GM19099 (cell line): ENCODE measurements around the gene OR52B6.

Experiments used
- POLR2A ChIP-seq: IDR thresholded peaks from 3 replicates; pipeline ENCODE4 v1.6.1; 2011; ENCODE audit warnings: low read depth; ENCODE audit not compliant: insufficient read length; ENCODE audit errors: extremely low read depth

OR52B6 gene, protein sequence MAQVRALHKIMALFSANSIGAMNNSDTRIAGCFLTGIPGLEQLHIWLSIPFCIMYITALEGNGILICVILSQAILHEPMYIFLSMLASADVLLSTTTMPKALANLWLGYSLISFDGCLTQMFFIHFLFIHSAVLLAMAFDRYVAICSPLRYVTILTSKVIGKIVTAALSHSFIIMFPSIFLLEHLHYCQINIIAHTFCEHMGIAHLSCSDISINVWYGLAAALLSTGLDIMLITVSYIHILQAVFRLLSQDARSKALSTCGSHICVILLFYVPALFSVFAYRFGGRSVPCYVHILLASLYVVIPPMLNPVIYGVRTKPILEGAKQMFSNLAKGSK

DNA sequence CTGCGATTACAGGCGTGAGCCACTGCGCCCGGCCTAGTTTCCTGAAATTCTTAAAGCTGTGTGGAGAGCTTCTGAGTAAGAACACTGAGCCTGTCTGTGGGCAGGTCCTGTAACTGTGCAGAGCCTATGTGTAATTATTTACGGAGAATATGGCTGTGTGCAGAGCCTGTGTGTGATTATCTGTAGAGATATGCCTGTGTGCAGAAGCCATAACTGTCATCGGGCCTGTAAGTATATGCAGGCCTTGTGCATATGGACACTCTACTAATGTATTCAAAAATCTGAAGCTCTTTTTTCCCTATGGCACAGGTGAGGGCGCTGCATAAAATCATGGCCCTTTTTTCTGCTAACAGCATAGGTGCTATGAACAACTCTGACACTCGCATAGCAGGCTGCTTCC lies at the start of gene OR52B6:
TSS of gene OR52B6 (plus strand) at position 301 of the 400 bp plus-strand sequence. CDS start at position 301, 0 bp downstream.
- no peak for TF ChIP-seq POLR2A

DNA sequence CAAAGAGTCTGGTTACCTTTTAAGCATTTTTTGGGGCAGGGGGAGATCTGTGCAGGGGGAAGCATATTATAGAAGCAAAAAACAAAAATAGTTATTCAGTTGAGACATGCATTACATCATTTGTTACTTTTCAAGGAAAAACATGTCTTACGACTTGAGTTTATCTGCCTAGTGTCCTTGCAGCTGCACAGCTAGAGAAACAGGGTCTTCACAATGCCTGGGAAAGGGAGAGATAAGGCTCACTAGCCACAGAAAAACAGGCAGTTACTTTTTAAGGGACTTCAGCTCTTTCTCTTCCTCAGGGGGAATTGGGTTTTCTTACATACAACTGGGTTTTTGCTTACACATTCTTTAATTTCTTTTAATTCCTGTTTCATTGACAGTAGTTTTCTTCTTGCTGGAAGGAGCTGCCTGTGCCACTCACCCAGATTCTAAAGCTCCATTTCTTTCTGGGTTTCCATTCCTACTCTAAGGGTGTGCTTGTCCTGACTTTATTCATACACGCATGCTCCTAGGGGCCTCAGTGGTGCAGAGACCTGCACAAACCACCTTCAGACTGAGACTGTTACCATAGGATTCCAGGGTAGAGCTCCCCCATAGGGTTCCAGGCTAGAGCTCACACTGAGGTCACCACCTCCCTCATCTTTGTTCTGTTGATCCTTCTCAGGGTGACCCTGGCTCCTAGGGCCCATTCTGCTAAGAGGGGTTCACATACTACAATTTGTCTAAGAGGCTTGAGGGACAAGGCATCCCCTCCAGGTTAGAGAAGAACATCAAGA lies 49.4 kb upstream of the OR52B6 start:
- no peak for TF ChIP-seq POLR2A

DNA sequence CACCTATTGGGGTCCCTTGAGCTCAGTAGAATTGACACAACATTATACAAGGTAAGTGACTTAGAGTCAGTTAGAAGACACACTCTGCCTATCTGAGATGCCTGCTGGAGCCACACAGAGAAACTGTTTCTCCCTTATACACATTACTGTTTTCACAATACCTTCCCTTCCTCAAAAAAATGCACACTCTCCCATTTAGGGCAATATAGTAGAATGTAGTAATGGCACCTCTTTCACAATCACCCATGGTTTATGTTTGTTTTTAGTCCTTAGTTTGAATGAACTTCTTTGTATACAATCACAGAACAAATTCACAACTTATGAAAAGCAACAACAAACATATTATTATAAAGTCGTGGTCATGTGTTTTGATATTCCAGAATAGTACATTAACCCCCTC lies 46.6 kb upstream of the OR52B6 start:
- no peak for TF ChIP-seq POLR2A

DNA sequence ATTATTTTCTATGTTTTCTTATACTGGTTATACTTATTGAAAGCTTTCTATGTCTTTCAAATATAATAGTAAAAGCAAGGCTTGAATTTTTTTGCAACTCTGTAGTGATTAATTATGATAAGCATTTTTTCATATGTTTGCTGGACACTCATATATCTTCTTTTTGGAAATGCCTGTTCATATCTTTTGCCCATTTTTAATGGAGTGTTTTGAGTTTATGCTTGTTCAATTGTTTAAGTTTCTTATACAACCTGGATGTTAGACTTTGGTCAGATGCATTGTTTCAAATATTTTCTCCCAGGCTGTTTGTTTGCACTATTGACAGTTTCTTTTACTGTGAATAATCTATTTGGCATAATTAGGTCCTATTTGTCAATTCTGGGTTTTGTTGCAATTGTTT lies 44.2 kb upstream of the OR52B6 start:
- no peak for TF ChIP-seq POLR2A

DNA sequence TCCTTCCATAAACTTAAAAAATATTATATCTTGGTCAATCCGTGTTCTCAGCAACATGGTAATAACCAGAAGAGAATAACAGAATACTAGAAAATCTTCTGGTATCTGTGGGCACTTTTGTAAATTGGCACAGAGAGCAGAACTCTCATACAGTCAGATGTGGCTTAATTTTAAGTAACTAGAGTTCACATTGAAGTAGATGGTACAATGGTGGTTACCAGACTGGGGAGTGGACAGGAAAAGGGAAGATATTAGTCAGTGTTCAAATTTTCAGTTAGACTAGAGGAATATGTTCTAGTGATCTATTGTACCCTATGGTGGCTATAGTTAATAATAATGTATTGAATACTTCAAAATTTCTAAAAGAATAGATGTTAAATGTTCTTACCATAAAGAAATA lies 39.2 kb upstream of the OR52B6 start:
- no peak for TF ChIP-seq POLR2A

DNA sequence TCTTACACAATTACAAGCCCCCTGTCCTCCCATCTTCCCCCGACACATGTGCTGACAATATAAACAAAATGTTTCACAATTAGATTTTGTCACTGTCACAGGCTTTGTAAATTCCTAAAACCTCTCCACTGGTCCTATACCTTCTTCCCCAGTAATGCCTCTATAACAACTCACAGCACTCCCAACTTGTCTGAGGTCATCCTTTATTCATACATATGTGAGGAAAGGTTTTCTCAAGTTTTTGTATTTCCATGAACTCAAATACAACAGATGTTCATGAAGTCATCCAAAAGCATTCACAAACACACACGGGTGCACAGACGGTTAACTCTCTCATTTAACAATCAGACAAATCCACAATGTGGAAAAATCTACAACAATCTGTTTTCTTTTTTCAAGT lies 34.2 kb upstream of the OR52B6 start:
- TF ChIP-seq POLR2A = no peak

DNA sequence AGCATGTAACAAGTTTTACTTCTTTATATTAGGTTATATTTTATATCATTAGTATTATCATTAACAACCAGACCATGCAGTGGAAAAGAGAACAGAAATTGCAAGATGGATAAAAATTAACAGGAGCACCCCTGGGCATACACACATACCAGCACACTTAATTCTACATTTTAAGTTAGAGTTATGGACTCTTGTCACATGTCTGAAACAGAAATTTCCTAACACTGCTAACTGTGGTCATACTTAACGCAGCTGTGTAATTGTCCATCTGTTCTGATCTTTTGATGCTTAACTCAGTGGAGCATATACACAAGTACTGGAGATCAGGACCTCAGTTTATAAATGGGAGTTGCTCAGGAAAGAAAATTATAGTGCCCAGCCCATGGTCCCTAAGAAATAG lies 32.7 kb upstream of the OR52B6 start:
- TF ChIP-seq POLR2A = no peak

DNA sequence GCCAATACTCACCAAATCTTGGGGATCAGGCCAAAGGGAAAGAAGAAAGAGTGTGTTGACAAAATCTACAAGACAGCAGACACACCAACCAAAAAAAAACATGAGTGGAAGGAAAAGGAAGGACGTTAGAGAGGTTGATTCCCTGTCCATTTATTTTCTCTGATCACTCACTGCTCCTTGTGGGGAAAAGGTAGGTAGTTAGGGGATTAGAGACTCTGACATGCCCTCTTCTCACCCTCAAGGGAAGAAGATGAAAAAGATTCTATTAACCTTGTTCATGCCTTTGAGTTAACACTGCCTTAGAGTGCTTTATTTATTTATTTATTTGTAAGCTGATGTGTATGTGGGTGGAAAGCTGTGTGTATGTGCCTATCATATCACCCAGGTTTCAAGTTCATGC lies 32.2 kb upstream of the OR52B6 start, which contains the start of gene OR52H1:
TSS of gene OR52H1 (minus strand) at position 101 of the 400 bp plus-strand sequence. CDS start 3,035 bp downstream, outside the sequence.
- TF ChIP-seq POLR2A = no peak

DNA sequence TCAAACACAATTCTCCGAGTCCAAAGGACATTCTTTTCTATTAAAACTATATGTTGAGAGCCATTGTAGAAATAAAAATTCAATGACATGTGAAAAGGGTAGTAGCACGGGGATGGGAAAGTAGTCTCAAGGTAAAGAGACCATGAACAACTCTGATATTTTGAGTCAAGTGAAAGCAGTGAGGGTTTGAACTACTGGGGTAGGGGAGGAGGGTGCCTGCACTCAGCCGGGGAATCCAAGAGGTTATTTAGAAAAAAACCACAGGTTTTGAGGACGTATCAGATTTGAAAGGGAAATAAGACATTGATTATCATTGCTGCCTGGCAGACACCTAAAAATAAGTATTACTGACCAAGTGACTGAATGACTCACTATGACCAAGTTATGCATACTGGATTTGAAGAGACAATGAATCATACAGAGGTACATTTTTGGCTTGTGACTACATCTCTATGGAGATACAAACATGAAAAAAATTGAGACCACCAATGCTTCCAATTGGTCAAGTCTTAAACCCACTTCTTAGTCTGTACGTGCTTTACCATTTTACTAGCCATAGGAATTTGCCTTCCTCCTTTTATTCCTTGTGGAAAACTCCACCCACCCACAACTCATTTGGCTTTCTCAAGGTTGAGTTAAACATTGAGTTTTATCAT lies 30.1 kb upstream of the OR52B6 start:
- TF ChIP-seq POLR2A = no peak

DNA sequence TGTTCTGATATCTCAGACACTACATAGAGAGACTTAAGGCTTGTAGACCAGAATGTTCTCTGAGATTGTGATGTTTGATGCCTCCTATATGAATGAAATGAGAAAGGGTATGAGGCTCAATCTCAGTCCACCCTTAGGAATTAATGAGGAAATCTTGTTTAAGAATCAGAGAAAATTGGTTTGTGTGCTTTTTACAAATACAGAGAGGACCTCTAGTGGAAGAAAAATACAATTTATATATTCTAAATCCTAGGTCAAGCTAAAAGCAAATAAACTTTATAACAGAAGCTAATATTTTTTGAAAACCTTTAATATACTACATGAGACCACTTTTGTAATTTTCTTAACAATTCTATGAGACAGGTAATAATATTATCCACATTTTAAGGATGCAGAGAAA lies 27.3 kb upstream of the OR52B6 start:
- no peak for TF ChIP-seq POLR2A

DNA sequence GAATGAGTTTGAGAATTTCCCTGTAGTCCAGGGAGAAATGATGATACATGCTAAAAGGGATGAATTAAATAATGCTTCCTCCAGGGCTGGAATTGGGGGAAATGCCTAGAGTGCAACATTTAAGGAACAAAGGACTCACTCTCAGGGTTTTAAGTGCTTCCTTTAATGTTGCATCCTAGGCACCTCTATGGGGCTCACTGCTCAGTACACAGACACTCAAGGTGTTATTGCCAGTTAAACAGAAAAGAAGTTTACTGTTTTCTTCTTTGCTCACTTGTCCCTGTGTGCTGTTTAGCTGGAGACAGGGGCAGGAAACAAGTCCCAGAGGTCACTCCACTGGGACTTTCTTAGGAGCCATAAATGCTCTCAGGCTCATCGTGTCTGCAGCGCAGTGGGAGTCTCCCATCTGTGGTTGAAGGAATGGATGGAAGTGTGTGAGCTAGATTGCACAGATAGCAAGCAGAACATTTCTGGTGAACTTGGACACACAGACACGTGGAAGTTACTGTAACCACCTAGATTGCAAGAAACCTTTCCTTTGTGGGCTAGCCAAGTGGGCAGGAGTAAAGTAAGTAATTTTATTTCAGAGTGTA lies 24.0 kb upstream of the OR52B6 start:
- no peak for TF ChIP-seq POLR2A

DNA sequence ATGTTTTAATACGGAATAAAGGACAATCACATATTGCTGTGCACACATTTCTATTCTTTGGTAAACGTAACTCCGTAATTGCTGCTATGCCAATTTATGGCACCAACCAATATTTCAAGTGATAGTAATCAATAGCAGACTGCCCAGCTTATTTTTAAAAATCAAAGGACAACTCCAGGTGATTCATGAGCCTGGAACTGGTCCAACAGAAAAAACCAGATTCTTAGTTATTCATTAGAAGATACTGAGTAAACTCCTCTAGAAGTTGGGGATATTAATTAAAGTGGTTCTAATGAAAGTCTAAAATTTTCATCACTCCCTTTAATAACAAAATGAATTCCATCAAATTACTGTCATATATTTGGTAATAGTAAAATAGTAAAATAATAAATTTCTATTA lies 22.9 kb upstream of the OR52B6 start:
- no peak for TF ChIP-seq POLR2A

DNA sequence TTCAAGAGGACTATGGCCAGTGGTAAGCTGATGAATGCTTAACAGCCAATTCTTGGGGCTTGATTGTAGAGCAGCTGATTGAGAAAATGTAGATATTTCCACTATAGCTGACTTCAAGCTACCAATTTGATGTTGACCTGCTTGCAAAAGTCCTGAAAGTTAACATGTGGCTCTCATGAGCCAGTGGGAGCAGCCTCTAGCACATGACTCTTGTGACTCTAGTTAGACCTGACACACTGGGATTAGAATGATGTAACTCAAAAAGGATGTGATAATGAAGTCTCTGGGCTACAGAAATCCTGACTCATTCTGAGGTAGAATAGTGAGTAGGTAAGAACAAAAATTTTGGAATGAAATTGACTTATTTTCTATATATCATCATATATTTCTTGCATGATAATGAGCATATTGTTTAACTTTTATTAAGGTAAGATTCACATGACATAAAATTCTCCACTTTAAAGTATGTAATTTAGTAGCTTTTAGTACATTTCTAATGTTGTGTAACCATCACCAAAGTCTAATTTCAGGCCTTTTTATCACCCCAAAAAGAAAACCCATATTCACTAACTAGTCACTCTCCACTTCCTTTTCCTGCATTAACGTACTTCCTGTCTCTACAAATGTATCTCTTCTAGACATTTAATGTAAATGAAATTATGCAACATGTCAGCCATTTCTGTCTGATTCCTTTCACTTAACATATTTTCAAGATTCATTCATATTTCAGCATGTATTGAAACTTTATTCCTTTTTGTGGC lies 16.2 kb upstream of the OR52B6 start:
- TF ChIP-seq POLR2A = no peak

DNA sequence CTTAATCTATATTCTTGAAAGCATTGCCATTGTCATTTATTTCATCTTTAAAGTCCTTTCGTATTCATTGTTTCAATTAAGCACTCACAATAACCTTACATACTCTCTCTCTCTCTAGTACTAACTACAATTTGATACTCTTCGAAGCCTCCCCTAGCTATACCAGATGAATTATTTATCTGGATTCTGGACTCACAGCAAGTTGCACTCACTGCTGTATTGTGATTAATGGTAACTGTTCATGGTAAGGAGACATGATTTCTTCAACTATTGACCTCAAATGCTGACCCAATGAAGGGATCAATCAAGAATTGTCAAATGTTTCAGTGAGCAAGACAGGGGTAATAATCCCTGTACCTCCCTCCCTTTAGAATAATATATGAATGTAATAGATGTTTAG lies 6.0 kb upstream of the OR52B6 start:
- no peak for TF ChIP-seq POLR2A
